Suprapubic skin (tissue), 4 donors: ENCODE data around the gene TMEM72.

Source experiments
- CTCF ChIP-seq, 2 donors: fragments of 200-600 bp in 1 of 2; fragments of 450-650 bp in 1 of 2; sonication (generic) in 1 of 2; IDR thresholded peaks; one replicate each; pipeline ENCODE4 v1.5.1; 2016 to 2019; ENCODE audit warnings: antibody characterized with exemption in 2 of 2, mild to moderate bottlenecking in 1 of 2, moderate library complexity in 1 of 2
- EP300 ChIP-seq: sonication (generic); formaldehyde crosslinking; IDR thresholded peaks from one replicate; pipeline ENCODE4 v1.6.1; 2017; ENCODE audit warnings: antibody characterized with exemption
- POLR2A ChIP-seq, 2 donors: fragments of 450-650 bp; IDR thresholded peaks; one replicate each; pipeline ENCODE4 v1.6.1; 2017; ENCODE audit warnings: antibody characterized with exemption in 2 of 2, mild to moderate bottlenecking in 2 of 2, moderate library complexity in 2 of 2
- POLR2AphosphoS5 ChIP-seq, 3 donors: sonication (generic); formaldehyde crosslinking; IDR thresholded peaks; one replicate each; pipeline ENCODE4 v1.6.1; 2017; ENCODE audit warnings: antibody characterized with exemption in 3 of 3

- TF ChIP-seq CTCF (IDR thresholded peaks at IDR 0.05) (no peak), POLR2A (IDR thresholded peaks at IDR 0.05) (no peak), EP300 (no peak), POLR2AphosphoS5 (IDR thresholded peaks at IDR 0.05) (no peak)
Observed at GRCh38 chr10:44972874-44973306, 61.8 kb downstream of the TMEM72 start.
